H1 (cell line): ENCODE results near the gene NELL1. TPM values are rescaled to one million over a fixed set of nuclear protein-coding genes. Genes with fewer than 3 reads are reported as not detected.

Experiments
- NRF1 ChIP-seq: IDR thresholded peaks from 2 replicates; pipeline ENCODE4 v1.6.1; 2011; ENCODE audit warnings: mild to moderate bottlenecking, low read depth, low read length, improper control_type of control experiment
- TAF7 ChIP-seq: optimal IDR thresholded peaks from 2 replicates; pipeline ENCODE3; 2011; ENCODE audit warnings: low read depth, mild to moderate bottlenecking, inconsistent platforms, low read length, moderate library complexity, borderline replicate concordance
- polyA plus RNA-seq, 7 experiments: library from polyadenylated mRNA; depleted of rRNA in 3 of 7; stranded (reverse) in 5 of 7; unstranded in 2 of 7; fragments of >200 nt in 5 of 7; fragments of 200-250 nt in 2 of 7; gene quantifications; 1 replicate in 5 of 7; 2 replicates in 1 of 7; 4 replicates in 1 of 7; pipeline versions ENCODE4 v1.2.1 to v1.2.3, GENCODE V29; 2011 to 2013; ENCODE audit warnings: missing spikeins in 2 of 7, mixed read lengths in 2 of 7
- total RNA-seq: library from RNA; stranded (reverse); fragmentation: NEBNext Ultra II Directional; extraction: Animal tissue kit (Norgen Biotek cat#: 25700); gene quantifications from 2 replicates; pipeline ENCODE4 v1.2.1, GENCODE V29; 2021
- TF ChIP-seq, protein P1 (sequence below): IDR thresholded peaks from 2 replicates; pipeline ENCODE4 v1.6.1; 2012; ENCODE audit warnings: inconsistent platforms

The NELL1 gene
- total and polyA plus RNA-seq, 2 of the 8 experiments (the other 6 are each of a cell fraction or from before 2014, with no cell fraction given), result 0.21 TPM; not detected in 1

DNA sequence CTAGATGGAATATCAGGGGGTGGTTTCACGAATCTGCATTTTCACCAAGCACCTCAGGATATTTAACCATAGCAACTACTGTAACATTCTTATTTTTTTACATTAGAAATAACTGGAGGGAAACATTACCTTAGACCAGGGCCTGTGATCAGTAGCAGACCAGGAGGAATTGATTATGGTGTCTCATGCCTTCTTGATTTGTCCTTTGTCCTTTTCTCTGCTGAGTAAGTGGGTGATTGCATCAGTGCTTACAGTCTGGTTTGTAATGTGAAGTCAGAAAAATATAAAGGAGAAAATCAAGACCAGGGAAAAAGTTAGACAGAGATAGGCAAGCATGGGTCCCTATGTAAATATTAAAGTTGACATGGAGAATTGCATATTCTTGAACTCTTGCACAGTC lies 703.3 kb downstream of the NELL1 start (continued):
- TF ChIP-seq NRF1 (no peak), TAF7 (no peak)
- TF ChIP-seq, protein P1, sequence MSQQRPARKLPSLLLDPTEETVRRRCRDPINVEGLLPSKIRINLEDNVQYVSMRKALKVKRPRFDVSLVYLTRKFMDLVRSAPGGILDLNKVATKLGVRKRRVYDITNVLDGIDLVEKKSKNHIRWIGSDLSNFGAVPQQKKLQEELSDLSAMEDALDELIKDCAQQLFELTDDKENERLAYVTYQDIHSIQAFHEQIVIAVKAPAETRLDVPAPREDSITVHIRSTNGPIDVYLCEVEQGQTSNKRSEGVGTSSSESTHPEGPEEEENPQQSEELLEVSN, result no peak
